Esophagus muscularis mucosa (tissue), 3 donors: ENCODE results near the gene NFRKB.

ENCODE experiments used
- EP300 ChIP-seq: sonication (generic); formaldehyde crosslinking; IDR thresholded peaks from one replicate; pipeline ENCODE4 v1.6.1; 2017; ENCODE audit warnings: antibody characterized with exemption
- TF ChIP-seq, protein P1 (sequence below), 3 experiments: fragments of 200-600 bp in 2 of 3; fragments of 450-650 bp in 1 of 3; sonication (generic) in 2 of 3; IDR thresholded peaks; one replicate each; pipeline ENCODE4 v1.5.1; 2017 to 2019; ENCODE audit warnings: antibody characterized with exemption in 3 of 3, mild to moderate bottlenecking in 2 of 3, moderate library complexity in 1 of 3

DNA sequence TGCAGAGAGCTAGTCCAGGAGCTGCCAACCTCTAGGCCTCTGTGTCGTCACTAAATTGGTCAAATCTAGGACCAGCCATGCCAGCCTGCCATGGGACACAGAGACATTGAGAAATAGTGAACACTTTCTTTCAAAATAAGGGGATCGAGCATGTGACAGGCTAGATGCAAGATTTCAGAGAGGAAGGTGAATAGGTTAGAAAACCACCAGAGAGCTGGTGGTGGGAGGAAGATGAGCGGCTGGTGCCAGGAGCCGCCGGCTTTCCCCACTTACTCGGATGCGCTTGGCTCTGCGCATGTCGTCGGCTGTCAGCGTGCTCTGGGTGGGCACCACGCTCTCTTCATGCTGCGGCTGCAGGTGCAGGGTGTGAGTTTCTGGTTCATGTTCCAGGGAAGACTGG is 35.4 kb upstream of the NFRKB start:
- TF ChIP-seq, protein P1, sequence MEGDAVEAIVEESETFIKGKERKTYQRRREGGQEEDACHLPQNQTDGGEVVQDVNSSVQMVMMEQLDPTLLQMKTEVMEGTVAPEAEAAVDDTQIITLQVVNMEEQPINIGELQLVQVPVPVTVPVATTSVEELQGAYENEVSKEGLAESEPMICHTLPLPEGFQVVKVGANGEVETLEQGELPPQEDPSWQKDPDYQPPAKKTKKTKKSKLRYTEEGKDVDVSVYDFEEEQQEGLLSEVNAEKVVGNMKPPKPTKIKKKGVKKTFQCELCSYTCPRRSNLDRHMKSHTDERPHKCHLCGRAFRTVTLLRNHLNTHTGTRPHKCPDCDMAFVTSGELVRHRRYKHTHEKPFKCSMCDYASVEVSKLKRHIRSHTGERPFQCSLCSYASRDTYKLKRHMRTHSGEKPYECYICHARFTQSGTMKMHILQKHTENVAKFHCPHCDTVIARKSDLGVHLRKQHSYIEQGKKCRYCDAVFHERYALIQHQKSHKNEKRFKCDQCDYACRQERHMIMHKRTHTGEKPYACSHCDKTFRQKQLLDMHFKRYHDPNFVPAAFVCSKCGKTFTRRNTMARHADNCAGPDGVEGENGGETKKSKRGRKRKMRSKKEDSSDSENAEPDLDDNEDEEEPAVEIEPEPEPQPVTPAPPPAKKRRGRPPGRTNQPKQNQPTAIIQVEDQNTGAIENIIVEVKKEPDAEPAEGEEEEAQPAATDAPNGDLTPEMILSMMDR (IDR thresholded peaks at IDR 0.05) = no peak
- no peak for TF ChIP-seq EP300
